ENCODE results near the gene SLC6A19. TPM values are rescaled to one million over a fixed set of nuclear protein-coding genes. Genes with fewer than 3 reads are reported as not detected.

The SLC6A19 gene
- total RNA-seq, result not detected in 2 replicates

DNA sequence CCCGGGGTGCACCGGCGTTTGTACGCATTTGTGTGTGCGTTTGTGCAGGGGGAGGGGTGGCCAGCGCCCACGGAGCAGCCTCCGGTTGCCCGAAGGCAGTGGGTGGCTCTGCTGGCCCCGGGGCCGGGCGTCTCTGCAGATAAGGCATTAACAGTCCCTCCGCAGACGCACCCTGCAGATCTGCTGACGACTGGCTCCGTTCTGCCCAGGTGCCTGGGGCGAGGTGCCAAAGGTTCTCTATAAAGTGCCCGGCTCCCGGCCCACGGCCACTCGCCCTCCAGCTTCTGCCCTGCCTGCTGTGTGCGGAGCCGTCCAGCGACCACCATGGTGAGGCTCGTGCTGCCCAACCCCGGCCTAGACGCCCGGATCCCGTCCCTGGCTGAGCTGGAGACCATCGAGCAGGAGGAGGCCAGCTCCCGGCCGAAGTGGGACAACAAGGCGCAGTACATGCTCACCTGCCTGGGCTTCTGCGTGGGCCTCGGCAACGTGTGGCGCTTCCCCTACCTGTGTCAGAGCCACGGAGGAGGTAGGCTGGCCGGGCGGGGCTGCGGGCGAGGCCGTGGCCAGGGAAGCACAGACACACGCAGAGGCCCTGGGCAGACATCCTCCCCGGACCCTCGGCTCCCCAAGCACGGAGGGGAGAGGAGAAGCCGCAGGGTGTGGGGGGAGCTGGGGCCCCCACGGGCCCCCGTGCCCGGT is at the start of gene SLC6A19:
Gene SLC6A19 (plus strand): TSS at position 269 of the 699 bp plus-strand sequence. CDS start 56 bp downstream, at position 325.

DNA sequence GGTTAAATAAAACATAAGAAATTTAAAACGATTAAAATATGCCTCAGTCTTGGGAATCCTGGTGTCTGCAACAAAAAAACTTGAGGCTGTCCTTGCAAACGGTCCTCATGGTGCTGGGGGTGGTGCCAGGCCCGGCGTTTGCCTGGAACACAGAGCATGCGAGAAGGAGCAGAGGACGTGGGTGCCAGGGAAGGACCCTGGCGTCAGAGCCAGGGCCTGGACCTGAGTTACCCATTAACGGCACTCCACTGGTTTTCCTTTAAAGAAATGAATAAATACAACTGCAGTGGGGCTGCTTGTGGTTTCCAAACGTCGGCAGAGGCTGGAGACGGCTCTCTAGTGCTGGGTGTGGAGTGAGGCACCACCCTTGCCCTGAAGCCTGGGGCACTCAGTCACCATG is 23.7 kb downstream of the SLC6A19 start, which contains the start of gene SLC6A18:
Gene SLC6A18 (plus strand): TSS at position 301 of the 400 bp plus-strand sequence. CDS start 97 bp downstream, at position 398.

Other genes with a start within 250 kb of the SLC6A19 start
- 0.09 and 0.42 TPM in 2 replicates for gene NKD2, start 192.8 kb upstream of the SLC6A19 start, total RNA-seq
- 5.0 and 12.7 TPM in 2 replicates for gene SLC12A7, start 89.5 kb upstream of the SLC6A19 start, total RNA-seq
- not detected in 2 replicates for gene SLC6A18, start 23.8 kb downstream of the SLC6A19 start, total RNA-seq
- gene TERT, start 93.5 kb downstream of the SLC6A19 start, total RNA-seq, result not detected in 2 replicates
- 98.7 and 132 TPM in 2 replicates for gene CLPTM1L, start 143.5 kb downstream of the SLC6A19 start, total RNA-seq
- not detected in 2 replicates for gene SLC6A3, start 243.8 kb downstream of the SLC6A19 start, total RNA-seq

Data from airway epithelial cell (primary cell).